Measurements from ENCODE around the gene CFAP45. TPM values are rescaled to one million over a fixed set of nuclear protein-coding genes. Genes with fewer than 3 reads are reported as not detected.
A peak's percentile ranks its signal among the peaks of the same experiment; 100 is the strongest.

Gene CFAP45
- total and polyA plus RNA-seq, 9 of the 15 experiments (the other 6 are each of a cell fraction or from before 2014, with no cell fraction given), result 0.65 to 2.4 (median 1.5) TPM

DNA sequence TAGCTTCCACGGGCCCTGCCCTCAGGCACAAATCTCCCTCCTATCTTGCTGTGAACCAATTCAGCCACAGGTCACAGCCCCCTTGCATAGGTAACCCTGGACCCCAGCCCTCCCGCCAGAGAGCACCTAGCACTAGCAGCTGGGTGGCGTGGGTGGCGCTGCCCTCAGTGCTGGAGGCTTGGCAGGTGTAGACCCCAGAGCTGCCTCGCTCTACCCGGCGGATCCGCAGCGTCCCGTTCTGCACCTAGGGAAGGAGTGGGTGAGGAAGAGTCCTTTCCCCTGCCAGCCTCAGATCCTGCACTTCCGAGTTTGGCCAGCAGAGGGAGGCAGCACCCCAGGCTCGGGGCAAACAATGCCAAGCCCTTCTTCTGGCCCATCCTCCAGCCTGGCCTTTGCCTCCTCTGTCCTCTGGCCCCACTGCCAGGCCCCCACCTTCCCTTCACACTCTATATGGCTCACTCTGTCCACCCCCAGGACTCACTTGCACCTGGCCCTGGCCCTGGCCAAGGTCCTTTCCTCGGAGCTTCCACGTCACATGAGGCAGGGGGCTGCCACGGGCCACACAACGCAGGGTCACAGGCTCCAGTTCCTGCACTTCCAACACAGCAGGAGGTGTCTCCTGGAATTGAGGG, 36.4 kb upstream of the CFAP45 start:
- in situ Hi-C loops (cut with MboI) (loop anchor here (5.0 kb wide), 1 partner anchor 71 kb away; no protein-coding TSS in a partner anchor), intact Hi-C loops (cut with micrococcal nuclease) (loop anchor here (1.0 to 5.0 kb wide), 3 partner anchors 70 to 146 kb away; partner anchors contain the start of gene KCNJ9)
- FAIRE-seq (peak; percentile 85), ATAC-seq (peak; percentile 89), DNase-seq (ENCODE audit: extremely low read depth in 1 of 4, low spot score in 3 of 4) (peak; percentile 68 to 84 (median 82))
- Histone ChIP-seq H3K4me2 (ENCODE audit: insufficient read depth, low read length) (no peak overlapping the region), H3K9me3 (replicated peaks; ENCODE audit: control insufficient read depth, insufficient read depth, low read depth, low read length) (no peaks in the 10 kb centered on the region), H3K27ac (ENCODE audit: extremely low read depth, low read depth, low read length) (no peak overlapping the region), H3K79me2 (ENCODE audit: control insufficient read depth, insufficient read depth, low read length) (no peaks in the 10 kb centered on the region), H3K27me3 (ENCODE audit: control insufficient read depth in 2 of 2, insufficient read depth in 2 of 2, low read length in 2 of 2) (peaks cover 11 to 55% of the 10 kb centered on the region in 2 experiments), H4K20me1 (replicated peaks; ENCODE audit: control insufficient read depth, insufficient read depth, low read length) (peaks cover 3% of the 10 kb centered on the region; the same call in 1 of the 2 replicates), H2AFZ (ENCODE audit: low read depth, low read length) (no peak overlapping the region), H3K36me3 (ENCODE audit: control insufficient read depth, insufficient read depth, low read length) (no peaks in the 10 kb centered on the region), H3K9me1 (ENCODE audit: control insufficient read depth, insufficient read depth, low read length) (no peaks in the 10 kb centered on the region), H3K4me1 (replicated peaks in 1 of 2; ENCODE audit: control insufficient read depth in 2 of 2, insufficient read depth in 2 of 2, low read length in 2 of 2) (peaks cover 4 to 22% of the 10 kb centered on the region in 2 experiments; a peak in 4 of 5 replicates), H3K9ac (ENCODE audit: insufficient read depth in 1 of 2, low read depth in 2 of 2, low read length in 2 of 2) (peak overlapping the region in 1 of 2 experiments; percentile 2; a peak in 1 of 4 replicates), H3K4me3 (no peak overlapping the region)
- CTCF ChIA-PET (ENCODE audit: low intra/inter-chr PET ratio), result interaction anchor here (0.6 to 6.5 kb wide), 4 partner anchors 70 to 262 kb away, joined by 3 to 75 read pairs (median 4); no protein-coding TSS in a partner anchor
- no TSS peak for BruUV-seq (replicated peaks)
- POLR2A ChIA-PET, result no interaction called here
- WGBS (ENCODE audit: insufficient coverage, low coverage, missing lambda C conversion rate), result 18% methylated on average over 15 of the region's 16 CpGs
- TF ChIP-seq ZNF217 (CRISPR knock-in tag; IDR thresholded peaks at IDR 0.05), result 0 out of 2 replicates have a peak, but pooled peaks have one; percentile 10
- peak; percentile 86 for TF ChIP-seq DEAF1 (CRISPR knock-in tag; IDR thresholded peaks at IDR 0.05)
- TF ChIP-seq STAG1 (CRISPR knock-in tag; IDR thresholded peaks at IDR 0.05; ENCODE audit: borderline replicate concordance), result peak; percentile 87
- 0 out of 4 replicates have a peak, but pooled peaks of 1 of the 2 experiments have one; percentile 23 for TF ChIP-seq MAZ (CRISPR knock-in tag; conservative IDR thresholded peaks at IDR 0.05 in 1 of 2, IDR thresholded peaks at IDR 0.05 in 1 of 2)
- no peak for TF ChIP-seq KDM2B (CRISPR knock-in tag; IDR thresholded peaks at IDR 0.05)
- no peak for TF ChIP-seq SIX5 (IDR thresholded peaks at IDR 0.05; ENCODE audit: borderline replicate concordance in 1 of 2, insufficient read depth in 1 of 2, low read depth in 1 of 2, low read length in 2 of 2)
- TF ChIP-seq, protein P1, sequence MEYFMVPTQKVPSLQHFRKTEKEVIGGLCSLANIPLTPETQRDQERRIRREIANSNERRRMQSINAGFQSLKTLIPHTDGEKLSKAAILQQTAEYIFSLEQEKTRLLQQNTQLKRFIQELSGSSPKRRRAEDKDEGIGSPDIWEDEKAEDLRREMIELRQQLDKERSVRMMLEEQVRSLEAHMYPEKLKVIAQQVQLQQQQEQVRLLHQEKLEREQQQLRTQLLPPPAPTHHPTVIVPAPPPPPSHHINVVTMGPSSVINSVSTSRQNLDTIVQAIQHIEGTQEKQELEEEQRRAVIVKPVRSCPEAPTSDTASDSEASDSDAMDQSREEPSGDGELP (CRISPR knock-in tag; IDR thresholded peaks at IDR 0.05; ENCODE audit: borderline replicate concordance), result peak; percentile 36; the same call in 1 of the 2 replicates
- TF ChIP-seq PREB (CRISPR knock-in tag; IDR thresholded peaks at IDR 0.05), result no peak
- peak; percentile 57 for TF ChIP-seq GABPB1 (CRISPR knock-in tag; IDR thresholded peaks at IDR 0.05)
- peak in 1 of 2 experiments; percentile 59; a peak in 1 of 4 replicates for TF ChIP-seq RCOR1 (IDR thresholded peaks at IDR 0.05; ENCODE audit: borderline replicate concordance in 1 of 2, low read depth in 2 of 2, low read length in 2 of 2)
- peak; percentile 84; the same call in 1 of the 2 replicates for TF ChIP-seq XRCC5 (IDR thresholded peaks at IDR 0.05; ENCODE audit: low read depth, low read length)
- TF ChIP-seq, protein P2, sequence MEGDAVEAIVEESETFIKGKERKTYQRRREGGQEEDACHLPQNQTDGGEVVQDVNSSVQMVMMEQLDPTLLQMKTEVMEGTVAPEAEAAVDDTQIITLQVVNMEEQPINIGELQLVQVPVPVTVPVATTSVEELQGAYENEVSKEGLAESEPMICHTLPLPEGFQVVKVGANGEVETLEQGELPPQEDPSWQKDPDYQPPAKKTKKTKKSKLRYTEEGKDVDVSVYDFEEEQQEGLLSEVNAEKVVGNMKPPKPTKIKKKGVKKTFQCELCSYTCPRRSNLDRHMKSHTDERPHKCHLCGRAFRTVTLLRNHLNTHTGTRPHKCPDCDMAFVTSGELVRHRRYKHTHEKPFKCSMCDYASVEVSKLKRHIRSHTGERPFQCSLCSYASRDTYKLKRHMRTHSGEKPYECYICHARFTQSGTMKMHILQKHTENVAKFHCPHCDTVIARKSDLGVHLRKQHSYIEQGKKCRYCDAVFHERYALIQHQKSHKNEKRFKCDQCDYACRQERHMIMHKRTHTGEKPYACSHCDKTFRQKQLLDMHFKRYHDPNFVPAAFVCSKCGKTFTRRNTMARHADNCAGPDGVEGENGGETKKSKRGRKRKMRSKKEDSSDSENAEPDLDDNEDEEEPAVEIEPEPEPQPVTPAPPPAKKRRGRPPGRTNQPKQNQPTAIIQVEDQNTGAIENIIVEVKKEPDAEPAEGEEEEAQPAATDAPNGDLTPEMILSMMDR (IDR thresholded peaks at IDR 0.05 in 2 of 3, conservative IDR thresholded peaks at IDR 0.05 in 1 of 3; ENCODE audit: insufficient read depth in 2 of 3, low read depth in 1 of 3, low read length in 3 of 3), result peak; percentile 93 to 95 (median 94)

All from K562 (cell line).